HG03558 (cell line): ENCODE data around the gene ACTN3.
"Not testable (repeated sequence)": the region's sequence is repeated elsewhere in the genome, so short reads cannot be mapped to it uniquely, and the experiment has no call there.

Source experiments
- ATAC-seq: cut with Tn5 transposase; IDR thresholded peaks from one replicate; pipeline ENCODE4 v1.9.1; 2021; ENCODE audit warnings: moderate number of reproducible peaks; ENCODE audit not compliant: unreplicated experiment; ENCODE audit errors: extremely low read depth

The ACTN3 gene

GRCh38 chr11:66543263-66544107 is 3.2 kb upstream of the ACTN3 start:
- ATAC-seq, result no peak

- not testable (repeated sequence) for ATAC-seq
These were observed 1.8 kb upstream of the ACTN3 start for GRCh38 chr11:66544952-66545351.

DNA sequence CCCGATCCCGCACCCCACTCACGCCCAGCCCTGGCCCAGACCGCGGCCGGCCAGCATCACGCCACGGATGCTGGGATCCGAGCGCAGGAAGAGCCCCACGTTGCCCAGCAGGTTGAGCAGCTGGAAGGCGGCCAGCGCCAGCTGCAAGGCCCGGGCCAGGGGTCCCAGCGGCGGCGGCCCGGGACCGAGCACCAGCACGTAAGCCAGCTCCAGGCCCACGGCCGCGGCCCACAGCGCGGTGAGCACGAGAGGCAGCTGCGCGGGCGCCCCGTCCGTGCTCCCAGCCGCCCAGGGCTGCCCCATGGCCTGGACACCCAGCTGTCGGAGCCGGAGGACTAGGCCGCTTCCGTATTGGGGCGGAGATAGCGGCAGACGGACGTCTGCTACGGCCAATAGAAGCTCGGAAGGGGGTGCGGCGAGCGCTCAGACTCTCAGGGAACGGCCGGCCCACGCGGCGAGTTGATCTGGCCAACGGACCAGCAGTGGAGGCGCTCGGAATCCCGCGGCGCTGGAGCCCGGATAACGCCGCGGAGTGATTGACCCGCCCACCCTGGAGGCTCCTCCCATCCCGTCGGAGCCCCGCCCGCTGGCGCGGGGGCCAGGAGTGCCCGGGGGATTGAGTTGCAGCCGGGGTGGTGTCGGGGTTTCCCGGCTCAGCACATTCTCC is 869 bp upstream of the ACTN3 start, which contains the start of gene ZDHHC24:
TSS of gene ZDHHC24 (minus strand) at position 348 of the 667 bp plus-strand sequence. CDS start at position 303, 45 bp downstream.
- ATAC-seq, result peak; percentile 75

DNA sequence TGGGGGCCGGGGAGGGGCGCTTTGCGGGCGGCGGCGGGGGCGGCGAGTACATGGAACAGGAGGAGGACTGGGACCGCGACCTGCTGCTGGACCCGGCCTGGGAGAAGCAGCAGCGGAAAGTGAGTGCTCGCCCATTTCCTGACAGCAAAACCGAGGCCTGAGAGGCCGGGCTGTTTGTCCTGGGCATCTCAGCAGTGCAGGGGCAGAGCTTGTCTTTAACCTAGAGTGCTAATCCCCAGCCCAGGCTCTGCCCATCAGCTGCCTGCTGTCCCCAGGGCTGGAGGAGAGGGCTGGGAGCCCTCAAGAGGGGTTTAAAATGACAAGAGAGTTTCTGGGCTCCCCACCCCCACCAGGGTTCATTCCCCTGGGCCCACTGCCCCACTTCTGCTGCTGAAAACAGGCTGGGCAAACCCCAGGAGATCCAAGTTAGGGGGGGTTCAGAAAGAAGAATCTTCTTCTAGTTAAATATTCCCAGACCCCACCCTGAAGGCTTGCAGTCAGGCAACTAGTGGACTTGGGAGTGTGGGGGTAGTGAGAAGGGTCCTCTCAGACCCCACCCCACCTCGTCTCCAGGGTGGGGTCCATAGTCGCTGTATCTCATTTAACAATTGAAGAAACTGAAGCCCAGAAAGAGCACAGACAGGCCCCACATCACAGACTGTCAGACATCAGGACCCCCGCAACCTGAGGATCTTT is 411 bp downstream of the ACTN3 start:
- ATAC-seq, result no peak

DNA sequence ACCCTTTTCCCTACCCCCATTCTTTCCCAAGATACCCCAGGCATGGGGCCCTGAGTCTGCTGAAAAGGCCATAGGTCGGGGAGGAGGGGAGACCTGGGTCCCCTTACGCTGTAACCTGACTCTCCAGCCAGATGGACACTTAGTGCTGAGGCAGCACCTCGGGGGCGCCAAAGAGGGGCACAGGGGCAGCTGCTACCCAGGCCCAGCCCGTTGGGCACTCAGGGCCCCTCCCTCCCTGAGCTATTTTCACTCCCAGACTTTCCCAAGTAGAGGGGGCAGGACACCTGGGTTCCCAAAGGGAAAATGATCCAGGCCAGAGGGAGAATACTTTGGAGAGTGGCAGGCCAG is 933 bp downstream of the ACTN3 start:
- ATAC-seq, result no peak

- ATAC-seq, result no peak
These were observed 1.3 kb downstream of the ACTN3 start for GRCh38 chr11:66548041-66548440.

- ATAC-seq, result no peak
These were observed 2.3 kb downstream of the ACTN3 start for GRCh38 chr11:66548774-66549630.

DNA sequence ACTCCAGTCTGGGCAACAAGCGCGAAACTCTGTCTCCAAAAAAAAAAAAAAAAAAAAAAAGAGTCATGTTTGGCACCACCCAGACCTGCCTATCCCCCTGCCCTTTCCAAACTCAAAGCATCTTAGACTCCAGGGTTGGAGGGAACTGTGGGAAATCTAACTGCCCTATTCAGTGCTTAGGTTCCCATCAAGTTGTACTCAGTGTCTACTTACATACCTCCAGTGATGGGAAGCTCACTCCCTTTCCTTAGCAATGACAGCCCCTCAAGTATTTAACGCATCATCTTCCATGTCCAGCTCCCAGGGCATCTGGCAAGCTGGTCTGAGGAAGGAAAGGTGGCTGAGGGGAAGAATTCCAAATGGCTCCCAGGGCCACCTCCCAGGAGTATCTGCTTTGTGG is 3.0 kb downstream of the ACTN3 start:
- no peak for ATAC-seq

DNA sequence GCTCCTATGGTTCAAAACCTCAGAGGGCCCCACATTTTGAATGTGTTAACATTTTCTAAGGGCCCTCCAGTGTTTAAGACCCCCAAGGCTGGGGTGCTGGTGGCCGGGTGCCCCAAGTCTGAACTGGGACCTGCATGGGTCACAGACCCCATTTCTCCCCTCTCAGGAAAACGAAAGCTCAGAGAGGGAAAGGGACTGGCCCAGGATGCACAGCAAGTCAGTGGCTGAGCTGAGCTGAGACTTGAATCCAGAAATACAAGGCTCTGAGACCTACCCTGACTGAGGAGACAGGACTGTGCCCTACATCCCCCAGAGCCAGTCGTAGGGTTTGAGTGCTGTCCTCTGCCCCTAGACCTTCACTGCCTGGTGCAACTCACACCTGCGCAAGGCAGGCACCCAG is 4.2 kb downstream of the ACTN3 start:
- ATAC-seq, result no peak

GRCh38 chr11:66554602-66555001 is 7.9 kb downstream of the ACTN3 start:
- no peak for ATAC-seq

DNA sequence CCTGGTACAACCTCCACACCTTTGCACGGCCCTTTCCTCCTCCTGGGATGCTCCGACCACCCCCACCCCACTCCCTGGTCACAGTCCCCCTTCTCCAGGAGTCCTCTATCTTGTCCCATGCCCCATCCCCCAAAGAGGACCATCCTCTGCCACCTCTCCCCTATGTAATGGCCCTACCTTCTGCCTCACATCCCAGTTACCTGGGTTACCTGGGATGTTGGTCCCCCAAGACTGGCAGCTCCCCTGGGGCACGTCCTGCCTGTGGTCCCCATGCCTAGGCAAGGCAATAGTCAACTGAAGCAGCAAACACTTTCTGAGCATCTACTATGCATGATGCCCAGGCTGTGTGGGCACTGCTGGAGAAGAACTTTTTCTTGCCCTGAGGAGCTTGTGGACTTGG is 8.7 kb downstream of the ACTN3 start:
- no peak for ATAC-seq

DNA sequence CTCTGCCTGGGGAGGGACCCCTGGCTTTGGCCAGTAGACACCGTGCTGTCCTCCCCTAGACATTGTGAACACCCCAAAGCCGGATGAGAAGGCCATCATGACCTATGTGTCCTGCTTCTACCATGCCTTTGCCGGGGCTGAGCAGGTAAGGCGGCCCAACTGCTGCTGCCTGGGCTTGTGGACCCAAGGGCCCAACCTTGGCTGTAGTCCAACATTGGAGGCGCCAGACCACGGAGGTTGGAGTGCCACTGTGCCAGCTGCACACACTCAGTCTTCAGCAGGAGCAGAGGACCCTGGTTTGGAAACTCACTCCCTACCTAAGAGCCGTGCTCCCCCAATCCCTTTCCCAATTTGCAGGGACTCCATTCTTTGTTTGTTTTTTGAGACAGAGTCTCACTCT is 9.4 kb downstream of the ACTN3 start:
- no peak for ATAC-seq

GRCh38 chr11:66557733-66558326 is 11.1 kb downstream of the ACTN3 start:
- no peak for ATAC-seq

DNA sequence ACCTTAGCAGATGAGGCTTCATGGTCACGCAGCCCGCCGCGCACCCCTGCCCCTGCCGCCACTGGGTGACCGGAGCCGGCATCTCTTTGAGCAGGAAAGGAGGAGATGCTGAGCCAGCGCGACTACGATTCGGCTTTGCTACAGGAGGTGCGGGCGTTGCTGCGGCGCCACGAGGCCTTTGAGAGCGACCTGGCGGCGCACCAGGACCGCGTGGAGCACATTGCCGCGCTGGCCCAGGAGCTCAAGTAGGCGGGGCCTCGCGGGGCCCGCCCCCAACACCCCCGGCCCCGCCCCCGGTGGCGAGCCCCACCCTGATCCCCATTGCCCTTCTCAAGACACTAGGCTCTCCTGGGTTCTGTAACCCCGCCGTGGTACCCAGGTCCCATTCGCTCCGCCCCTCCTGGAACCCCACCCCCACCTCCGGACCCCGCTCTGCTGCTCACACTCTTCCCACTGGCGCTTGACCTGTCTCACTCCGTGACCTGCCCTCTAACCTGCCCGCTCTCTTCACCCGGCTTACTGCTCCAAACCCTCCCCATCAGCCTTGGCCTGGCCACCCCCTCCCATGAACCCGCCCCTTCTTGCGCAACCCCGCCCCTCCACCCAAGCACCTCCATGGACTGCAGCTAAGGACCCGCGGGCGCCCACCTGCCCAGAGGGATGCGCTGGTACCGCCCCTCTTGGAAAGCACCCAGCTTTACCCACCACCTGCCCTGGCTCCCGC is 12.6 kb downstream of the ACTN3 start:
- ATAC-seq, result no peak

GRCh38 chr11:66559866-66560676 is 13.4 kb downstream of the ACTN3 start:
- no peak for ATAC-seq

- no peak for ATAC-seq
These were observed 14.7 kb downstream of the ACTN3 start for GRCh38 chr11:66561178-66561974.

GRCh38 chr11:66561975-66562248 is 15.2 kb downstream of the ACTN3 start:
- ATAC-seq, result no peak

GRCh38 chr11:66562275-66562674 is 15.6 kb downstream of the ACTN3 start:
- no peak for ATAC-seq
